IMR-90 (cell line): Measurements from ENCODE around the gene PAMR1.

Experiments used
- CTCF ChIP-seq: conservative IDR thresholded peaks from 2 replicates; pipeline ENCODE4 v1.5.1; 2012; ENCODE audit warnings: mild to moderate bottlenecking, low read depth, low read length, improper control_type of control experiment
- POLR2A ChIP-seq: IDR thresholded peaks from 2 replicates; pipeline ENCODE4 v1.6.1; 2012; ENCODE audit warnings: mild to moderate bottlenecking, low read depth, low read length
- SMC3 ChIP-seq: fragments of 150-350 bp; IDR thresholded peaks from 2 replicates; pipeline ENCODE4 v1.6.1; 2016; ENCODE audit warnings: low read depth, mild to moderate bottlenecking, antibody characterized with exemption, low read length, moderate library complexity

- no peak for TF ChIP-seq CTCF
- TF ChIP-seq POLR2A, result no peak
- no peak for TF ChIP-seq SMC3
Measured at GRCh38 chr11:35517481-35517880, 7.9 kb downstream of the PAMR1 start.
